NCI-H187 treated with DMSO at 0.1 percent for 48 hours (cell line): ENCODE data around the gene LDLRAD4.

Experiments
- DNase-seq: peaks from one replicate; lab custom pipeline; 2025; lab: John Stamatoyannopoulos, UW

LDLRAD4 gene

DNA sequence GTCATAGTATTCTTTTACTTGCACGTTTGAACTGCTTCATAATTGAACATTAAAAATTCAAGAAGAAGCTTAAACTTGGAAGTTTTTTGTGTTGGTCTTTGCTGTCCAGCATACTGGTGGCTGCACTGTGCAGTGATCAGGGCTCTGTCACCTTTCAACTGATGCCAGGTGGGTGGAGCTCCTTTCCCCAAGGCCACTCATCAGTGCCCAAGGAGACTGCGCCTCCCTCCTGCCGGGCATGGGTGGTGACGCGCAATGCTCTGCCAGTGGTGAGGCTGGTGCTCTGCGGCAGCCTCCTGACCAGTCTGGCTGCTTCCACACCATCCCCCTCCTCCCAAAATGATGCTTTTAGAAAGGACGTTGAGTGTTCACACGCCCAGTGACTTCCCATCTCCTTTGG is 16.0 kb upstream of the LDLRAD4 start:
- no peak for DNase-seq

DNA sequence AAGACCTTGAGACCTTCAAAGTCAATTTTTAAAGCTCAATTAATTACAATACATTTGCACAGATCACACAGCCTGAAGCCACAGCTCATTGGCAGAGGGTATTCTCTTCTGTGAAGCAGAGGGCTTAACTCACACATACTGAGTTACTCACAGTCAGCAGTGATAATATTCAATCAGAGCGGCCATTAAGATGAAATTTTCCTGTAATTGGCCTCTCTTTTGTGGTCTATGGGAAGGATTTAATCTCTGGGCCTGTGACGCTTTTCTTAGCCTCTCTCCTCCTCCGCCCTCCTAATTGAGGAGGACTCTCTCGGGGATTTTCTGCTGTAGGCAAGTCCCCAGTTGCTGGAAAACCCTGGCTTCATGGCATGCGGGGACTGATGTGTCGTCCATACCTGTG is 12.3 kb upstream of the LDLRAD4 start:
- DNase-seq: no peak

DNA sequence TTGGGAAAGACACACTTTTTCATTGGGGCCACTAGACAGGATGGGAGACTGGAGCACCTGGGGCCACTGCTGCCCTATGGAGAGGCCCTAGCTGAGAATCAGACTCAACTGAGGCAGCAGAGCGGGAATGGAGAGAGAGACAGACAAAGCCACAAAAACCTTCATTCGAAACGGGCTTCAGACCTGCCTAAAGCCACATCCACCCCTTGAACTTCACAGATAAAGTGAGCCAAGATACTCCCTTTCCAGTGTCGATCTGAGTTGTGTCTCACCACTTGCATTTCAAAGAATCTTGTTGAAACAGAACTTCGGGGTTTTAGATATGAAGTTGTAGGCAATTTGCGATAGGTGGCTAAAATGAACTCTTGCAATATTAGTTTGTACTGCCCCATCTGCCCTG is 11.3 kb upstream of the LDLRAD4 start:
- DNase-seq: no peak

DNA sequence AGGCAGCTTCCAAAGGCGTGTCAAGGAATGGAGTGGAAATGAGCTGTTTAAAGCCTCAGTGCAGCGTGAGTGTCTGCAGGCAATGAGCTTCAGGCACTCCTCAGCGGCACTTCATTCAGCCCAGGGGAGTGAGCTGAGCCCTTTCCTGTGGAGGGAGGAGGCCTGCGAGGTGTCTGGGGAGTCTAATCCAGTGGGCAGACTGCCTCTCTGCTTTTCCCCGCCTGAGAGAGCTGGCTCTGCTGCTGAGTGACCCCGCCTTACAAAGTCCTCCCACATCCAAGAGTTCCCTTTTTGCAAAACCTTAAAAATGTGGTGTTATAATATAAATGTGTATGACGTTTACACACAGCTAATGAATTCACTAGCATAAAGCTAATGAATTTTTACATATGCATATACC is 7.0 kb upstream of the LDLRAD4 start:
- DNase-seq: no peak

DNA sequence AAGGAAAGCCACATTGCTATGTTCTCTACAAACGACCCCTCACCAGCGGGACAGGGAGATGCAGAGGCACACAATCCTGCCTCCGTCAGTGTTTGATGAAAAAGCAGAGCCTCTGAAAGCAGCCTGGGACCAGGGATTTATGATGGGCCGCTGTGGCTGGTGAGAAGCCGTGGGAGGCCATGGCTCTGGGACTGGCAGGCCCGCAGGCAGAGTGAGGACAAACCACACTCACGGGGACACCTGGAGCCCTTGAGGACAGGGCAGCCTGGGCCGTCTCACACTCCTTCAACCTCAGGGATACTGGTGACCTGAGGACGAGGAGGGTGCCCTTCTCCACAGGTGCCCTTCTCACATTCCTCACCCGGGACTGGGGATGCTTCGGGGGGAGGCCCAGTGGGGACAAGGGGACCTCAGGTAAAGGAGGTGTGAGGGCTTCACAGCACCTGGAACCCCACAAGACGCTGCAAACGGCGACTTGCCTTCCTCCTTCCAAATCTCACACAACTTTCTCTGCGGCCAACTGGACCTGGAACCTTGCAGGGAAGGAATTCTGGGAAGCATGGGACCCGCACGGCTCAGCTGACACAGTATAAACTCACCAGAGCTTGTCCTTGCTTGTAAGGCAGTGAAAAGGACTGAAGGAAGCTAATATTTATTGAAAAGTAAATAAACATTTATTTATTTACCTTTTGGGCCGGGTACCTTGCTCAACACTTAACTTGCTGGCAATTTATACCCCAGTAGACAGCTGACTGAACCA is 5.3 kb upstream of the LDLRAD4 start:
- DNase-seq: no peak

DNA sequence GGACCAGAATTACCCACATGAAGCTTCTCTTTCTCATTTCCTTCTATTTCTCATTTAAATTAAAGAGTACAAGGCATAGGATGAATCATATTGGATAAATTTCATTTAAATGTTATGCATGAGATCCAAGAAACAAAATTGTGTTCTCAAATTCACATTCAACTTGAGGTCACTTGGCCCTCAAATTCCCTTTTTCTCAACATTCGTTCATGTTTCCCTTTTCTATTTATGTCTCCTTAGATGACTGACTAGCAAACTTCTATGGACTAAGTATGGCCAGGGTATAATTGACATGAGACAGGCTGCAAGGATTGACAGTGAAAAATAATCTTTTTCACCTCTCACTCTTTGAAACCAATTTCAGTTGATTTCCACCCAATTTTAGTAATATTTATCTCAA is 4.0 kb upstream of the LDLRAD4 start:
- no peak for DNase-seq

DNA sequence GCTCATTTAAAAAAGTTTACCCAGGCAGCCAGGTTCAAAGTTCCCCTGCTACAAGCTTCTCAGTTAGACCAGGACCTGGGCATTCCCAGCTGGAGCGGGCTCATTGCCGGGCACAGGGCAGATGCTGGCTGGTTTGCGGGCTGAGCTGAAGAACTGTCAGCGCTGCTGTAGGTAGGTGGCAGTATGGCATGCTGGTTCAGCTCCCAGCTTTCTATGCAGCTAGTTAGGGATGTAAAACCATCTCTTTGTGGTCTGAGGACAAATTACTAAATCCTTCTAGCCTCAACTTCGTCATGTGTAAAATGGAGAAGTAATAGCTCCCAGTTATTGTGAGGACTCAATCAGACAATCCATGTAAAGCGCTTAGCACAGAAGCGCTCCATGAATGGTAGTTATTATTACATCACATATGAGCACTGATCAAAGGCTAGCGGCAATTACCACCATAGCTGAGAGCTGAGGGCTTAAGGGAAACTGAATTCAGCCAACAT is 2.4 kb upstream of the LDLRAD4 start:
- DNase-seq: no peak

DNA sequence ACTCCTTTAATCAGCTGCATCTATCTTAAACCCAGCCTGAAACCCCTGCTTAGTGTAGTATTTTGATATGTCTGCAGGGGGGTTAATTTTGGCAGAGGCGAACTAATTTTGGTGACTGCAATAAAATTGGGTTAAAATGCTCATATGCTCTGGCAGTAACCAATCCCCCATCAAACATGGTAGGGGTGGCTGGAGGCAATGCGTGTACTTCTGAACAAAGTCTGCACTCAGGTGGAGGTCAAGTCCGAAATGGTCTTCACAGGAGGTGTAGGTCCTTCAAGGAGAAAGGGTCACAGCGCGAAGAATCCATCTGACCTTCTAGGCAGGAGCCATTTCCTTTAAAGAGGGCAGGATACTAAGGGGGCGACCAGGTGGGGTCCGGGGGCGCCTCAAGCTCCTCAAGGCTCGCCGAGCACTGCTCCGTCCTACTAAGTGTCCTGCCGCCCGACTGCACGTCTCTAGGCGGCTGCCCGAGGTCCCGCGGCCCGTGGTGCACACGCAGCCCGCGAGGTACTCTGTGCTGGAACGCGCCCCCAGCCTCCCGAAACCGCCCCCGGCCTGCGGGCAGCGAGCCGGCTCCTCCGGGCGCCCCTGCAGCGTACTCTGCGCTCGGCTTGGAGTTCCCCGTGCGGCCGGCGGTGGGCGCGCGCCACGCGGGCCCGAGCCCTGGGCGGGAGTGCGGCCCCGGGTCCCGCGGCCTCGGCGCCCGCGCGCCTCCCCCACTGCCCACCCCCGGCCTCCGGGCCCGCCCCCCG is 1.7 kb upstream of the LDLRAD4 start:
- no peak for DNase-seq

DNA sequence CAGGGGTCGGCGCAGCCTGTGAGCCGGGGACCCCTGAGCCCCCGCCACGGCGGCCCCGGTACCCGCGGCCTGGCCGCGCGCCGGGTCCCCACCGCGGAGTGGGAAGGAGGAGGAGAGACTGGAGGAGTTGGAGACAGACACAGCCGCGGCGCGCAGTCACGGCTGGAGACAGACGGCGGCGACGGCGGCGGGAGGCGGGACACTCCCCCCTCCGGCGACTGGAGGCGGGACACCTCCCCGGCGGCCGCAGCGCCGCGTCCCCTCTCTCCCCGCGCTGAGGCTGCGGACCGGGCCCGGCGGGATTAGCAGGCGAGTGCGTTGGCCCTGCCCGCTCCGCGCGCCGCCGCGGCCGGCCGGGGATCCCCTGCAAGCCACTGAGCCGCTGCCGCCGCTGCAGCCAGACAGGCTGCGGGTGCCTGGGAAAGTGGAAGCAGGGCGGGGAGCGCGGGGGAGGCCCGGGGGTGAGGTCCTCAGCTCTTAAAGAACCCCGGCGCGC is 1.0 kb upstream of the LDLRAD4 start:
- DNase-seq: no peak

DNA sequence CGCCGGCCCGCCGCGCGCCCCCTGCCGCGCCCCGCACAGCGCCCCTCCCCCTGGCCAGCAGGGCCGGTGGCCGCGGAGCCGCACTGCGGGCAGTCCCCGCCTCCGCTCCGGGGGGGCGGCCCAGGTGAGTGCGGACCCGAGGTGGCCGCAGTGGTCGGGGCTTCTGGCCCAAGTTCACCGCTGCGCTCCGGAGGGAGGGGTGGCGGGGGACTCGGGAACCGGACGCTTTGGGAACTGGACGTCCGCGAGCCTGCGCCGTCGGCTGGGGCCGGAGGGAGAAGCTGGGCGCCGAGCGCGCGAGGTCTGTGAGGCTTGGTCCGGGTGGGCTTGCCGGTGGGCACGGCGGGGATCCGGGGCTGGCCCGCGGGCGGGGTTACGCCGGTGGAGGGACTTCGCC is 591 bp upstream of the LDLRAD4 start:
- no peak for DNase-seq

DNA sequence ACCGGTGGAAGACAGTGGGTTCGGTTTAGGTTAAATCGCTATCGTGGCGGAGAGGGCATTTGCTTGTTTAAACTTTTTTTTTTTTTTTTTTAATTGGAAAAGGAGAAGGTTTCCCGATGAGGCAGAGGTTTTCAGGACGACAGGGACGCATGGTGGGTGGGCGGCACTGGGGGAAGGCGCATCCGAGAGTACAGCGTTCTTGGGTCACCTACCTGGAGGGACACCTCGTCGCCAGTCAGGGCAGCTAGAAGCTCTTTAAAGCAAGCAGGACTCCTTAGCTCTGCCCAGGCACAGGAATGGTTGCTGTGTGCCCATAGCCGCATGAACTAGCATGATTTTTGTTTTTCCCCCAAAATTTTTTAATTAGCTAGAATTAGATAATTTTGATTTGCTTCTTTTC is 437 bp downstream of the LDLRAD4 start:
- DNase-seq: no peak

DNA sequence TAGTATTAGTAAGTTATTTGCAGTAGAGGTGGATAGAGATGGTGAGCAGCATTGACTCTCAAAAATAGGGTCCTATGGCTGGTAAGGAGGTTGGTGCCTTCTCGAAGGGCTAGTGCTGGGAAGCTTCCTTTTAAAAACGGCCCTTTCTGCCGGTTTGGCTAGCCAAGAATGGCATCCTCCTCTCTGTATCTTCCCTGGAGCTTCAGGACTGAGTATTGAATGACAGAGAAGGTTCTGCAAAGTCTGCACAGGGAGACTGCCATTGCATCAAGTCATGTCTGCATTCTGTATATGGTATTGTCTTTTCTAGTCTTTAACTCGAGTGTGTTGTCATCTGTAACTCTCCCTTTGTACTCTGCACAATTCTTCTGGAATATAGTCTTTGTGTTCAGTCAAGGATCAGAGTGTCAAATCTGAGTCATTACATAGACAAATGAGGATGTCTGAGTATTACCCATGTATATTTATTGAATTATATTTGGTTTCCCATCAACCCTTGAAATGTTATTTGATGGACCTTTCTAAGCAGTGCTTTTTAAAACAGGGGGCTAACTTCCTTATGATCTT is 1.1 kb downstream of the LDLRAD4 start:
- no peak for DNase-seq

DNA sequence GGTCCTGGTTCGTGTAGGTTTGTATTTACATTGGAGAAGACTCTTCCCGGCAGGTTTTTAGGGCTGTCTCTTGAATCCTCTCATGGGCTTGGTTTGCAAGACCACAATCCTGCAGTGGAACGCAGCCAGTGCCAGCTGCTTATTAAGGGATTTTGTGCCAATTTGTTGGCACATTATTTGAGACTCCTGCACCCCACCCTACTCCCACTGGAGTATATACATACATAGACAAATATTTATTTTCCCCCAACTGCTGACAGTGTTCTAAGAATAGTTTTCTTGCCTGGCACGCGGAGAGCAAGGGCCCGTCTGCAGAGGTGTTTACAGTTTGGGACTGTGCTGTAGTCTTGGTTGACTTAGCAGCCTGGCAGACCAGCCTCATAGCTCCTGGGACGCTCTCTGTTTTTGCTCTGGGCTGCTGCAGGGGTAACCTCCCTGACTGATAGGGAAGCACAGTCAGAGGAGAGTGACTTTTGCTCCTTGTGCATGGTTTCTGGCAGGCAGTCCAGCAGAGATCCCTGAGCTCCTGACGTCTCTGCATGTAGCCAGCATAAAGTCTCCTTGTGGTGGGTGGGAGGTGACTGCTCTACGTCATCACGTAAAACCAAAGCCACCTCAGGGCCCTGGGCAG is 1.9 kb downstream of the LDLRAD4 start:
- DNase-seq: no peak

DNA sequence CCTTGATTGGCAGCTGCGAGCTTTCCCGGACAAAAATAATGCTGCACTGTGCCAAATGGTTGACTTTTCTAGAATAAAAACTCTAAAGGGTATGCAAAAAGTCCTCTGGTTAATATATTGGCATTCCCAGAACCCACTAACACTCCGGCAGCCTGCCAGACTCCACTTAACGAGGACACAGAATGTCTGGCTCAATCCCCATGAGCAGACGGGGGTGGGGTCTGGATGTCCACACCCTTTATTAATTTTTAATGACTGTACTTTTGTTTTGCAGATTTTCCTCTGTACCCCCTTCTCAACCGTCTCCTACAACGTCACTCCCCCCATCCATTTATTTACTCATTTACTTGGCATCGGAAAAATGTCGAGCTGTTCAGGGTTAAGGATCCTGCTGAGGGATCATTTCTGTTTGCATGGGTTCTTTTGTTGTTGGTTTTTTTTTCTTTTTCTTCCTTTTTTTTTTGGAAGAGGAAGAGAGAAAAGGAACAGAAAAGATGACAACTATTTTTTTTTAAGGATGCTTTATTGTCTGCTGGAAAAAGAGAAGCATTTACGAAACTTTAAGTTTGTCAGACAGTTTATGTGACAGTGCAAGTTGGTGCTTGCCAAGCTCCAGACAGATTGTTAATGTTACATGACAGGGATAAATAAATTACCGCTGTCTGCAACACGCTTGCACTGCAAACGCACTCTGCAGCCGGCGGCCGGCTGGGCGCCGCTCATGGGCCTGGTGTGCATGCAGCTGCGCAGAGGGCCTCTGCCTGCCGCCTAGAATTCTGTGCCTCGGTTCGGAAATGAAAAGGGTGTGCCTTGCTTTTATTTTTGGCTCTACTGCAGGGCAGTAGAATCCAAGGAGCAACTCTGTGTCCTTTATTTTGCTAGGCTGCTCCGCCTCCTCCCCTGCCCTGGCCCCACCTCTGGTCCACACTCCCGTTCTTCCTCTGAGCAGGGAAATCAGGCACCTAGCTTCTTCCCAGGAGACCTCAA is 3.6 kb downstream of the LDLRAD4 start:
- no peak for DNase-seq

DNA sequence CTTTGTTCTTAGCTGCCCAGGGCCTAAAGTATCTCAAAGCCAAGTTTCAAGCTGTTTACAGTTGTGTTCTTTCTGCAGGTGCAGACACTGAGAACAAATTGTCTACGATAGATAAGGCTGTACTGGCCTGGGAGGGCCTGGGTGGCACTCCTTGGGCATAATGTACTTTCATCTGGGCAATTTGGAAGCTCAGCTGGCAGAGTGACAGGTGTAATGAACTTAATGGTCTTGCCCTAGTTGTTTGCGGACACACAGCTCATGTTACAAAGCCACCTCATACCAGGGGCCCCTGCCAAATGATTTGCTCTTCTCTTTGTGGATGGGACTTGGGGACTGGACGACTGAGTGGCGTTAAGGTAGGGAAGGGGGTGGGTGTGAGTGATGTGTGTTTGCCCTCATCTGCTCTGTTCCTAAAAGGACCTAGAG is 4.3 kb downstream of the LDLRAD4 start:
- DNase-seq: peak; percentile 44

DNA sequence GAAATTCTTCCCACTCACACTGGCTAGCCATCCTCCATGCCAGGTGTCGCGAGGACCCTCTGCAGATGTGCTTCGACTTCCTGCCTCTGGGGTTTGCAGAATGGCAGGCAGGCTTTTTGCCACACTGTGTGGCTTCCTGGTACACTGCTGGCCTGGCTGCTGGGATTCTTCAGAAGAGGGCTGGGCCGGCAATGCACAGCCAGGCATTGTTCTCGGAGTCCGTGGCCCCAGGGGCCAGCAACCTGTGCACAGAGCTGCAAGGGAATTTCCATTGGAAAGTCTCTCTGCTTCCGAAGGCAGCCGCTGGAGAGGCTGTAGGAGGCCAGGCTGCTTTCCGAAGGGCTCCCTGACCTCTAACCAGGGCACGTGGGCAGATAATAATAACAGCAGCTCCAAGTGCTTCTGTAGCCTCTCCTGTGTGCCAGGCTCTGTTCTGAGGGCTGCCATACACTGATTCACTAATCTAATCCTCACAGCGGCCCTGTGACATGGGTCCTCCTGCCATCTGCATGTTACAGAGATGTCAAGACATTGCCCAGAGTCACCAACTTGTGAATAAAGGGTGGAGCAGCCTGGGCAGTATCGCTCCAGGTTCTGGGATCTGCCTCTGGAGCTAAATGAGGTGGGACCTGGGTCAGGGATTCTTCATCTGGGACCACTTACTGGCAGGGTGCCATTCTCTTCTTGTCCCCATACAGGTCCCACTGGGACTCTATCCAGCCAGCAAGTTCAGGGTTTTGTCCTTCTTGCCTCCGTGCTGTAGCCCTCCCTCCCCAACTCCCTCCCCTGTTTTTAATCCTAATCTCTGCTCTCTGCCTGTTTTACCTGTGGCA is 5.0 kb downstream of the LDLRAD4 start:
- DNase-seq: no peak

DNA sequence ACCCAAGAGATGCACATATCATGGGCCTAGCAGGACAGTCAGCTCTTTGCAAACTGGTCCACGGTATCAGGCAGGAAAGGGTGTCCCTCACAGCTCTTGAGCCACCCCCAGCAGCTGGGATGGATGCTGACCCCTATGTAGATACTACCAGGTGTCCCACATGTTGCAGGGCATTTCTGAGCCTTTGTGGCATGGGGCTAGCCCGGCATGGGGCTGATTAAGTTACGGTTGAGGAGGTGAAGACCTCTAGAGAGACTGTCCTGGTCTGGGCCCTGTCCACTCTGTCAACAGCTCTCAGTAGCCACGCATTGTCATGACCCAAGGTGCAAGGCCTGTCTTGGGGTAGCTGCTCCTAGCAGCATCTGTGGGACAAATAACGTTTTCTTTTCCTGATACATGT is 6.7 kb downstream of the LDLRAD4 start:
- DNase-seq: no peak

DNA sequence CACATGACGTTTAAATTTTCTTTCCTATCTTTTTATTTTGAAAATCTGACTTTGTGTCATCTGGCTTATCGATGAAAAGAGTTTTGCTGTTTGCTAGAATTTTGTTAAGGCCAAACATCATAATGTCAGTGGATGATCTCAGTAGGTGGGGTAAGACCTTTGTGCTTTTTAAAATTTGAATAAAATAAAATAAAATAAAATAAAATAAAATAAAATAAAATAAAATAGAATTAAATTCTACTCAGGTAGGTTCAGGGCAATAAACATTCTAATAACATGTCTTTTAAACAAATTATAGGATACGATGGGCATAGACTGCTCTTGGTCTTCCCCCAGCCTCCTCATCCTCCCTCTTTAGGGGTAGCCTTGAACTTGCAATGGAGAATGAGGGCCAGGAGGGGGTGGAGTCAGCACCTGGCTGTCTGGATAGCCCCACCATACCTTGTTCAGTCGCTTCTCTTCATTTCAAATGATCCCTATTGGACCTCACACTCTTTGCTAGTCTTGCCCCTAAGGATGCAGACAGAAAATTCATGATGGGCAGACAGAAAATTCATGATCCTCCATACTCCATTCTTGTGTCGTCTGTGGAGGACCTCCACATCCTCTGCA is 8.1 kb downstream of the LDLRAD4 start:
- no peak for DNase-seq

DNA sequence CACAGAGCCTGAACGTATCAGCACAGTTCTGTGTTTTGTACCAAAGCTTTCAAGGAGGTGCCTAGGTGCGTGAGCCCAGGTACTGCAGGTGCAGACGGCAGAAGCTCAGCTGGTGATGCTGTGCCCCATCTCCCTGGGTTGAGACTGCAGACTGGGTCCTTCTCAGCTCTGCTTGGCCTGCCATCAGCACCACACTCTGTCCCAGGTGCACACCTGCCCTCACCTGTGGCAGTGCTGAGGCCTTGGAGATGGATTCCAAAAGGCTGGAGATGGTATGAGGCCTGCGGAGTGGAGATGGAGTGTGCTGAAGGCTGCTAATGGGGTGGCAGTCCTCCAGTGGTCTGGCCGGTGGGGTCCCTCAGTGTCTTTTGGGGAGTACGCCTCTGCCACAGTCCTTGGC is 9.3 kb downstream of the LDLRAD4 start:
- DNase-seq: no peak
